NB4 (cell line): Measurements from ENCODE around the gene MAST4.

ENCODE experiments used
- POLR2A ChIP-seq: IDR thresholded peaks from 2 replicates; pipeline ENCODE4 v1.6.1; 2011; ENCODE audit warnings: mild to moderate bottlenecking; ENCODE audit not compliant: insufficient read length; ENCODE audit errors: extremely low read depth
- TF ChIP-seq, protein P1 (sequence below): IDR thresholded peaks from one replicate; pipeline ENCODE4 v1.5.1; 2012; ENCODE audit warnings: low read depth, low read length

DNA sequence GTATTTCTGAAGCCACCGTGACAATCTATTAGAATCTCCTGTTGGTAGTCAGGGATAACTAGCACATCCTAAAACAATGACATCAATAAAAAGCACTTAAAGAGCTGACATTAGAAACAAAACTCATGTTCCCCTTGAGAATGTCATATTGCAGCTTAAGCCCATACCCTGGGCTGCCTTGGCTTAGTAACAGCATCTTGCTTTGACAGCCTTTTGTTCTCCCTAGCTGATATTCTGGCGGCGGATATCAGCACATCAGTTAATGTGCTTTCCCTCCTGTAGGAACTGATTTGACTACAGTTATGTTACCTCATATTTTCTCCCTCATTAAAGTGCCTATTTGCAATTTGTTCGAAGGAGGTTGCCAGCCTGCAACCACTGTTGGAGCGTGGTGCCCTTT, 386.3 kb downstream of the MAST4 start:
- TF ChIP-seq, protein P1, sequence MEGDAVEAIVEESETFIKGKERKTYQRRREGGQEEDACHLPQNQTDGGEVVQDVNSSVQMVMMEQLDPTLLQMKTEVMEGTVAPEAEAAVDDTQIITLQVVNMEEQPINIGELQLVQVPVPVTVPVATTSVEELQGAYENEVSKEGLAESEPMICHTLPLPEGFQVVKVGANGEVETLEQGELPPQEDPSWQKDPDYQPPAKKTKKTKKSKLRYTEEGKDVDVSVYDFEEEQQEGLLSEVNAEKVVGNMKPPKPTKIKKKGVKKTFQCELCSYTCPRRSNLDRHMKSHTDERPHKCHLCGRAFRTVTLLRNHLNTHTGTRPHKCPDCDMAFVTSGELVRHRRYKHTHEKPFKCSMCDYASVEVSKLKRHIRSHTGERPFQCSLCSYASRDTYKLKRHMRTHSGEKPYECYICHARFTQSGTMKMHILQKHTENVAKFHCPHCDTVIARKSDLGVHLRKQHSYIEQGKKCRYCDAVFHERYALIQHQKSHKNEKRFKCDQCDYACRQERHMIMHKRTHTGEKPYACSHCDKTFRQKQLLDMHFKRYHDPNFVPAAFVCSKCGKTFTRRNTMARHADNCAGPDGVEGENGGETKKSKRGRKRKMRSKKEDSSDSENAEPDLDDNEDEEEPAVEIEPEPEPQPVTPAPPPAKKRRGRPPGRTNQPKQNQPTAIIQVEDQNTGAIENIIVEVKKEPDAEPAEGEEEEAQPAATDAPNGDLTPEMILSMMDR: no peak
- TF ChIP-seq POLR2A: no peak
